Liver (tissue), 9 donors: ENCODE measurements around the gene SLC16A2. TPM values are rescaled to one million over a fixed set of nuclear protein-coding genes. Genes with fewer than 3 reads are reported as not detected.

Source experiments
- DNase-seq: peaks from one replicate; pipeline ENCODE4 v3.0.0-alpha.2; 2017; ENCODE audit warnings: low spot score
- H3K27ac ChIP-seq, 2 donors: one replicate each; pipeline ENCODE4 v1.7.0; 2013; ENCODE audit warnings: inconsistent platforms in 2 of 2, low read length in 2 of 2, control low read depth in 1 of 2, low read depth in 1 of 2, mild to moderate bottlenecking in 1 of 2
- H3K27me3 ChIP-seq, 4 donors: one replicate each; pipeline versions ENCODE4 v1.6.1 to v1.7.0; 2013; ENCODE audit warnings: low read length in 3 of 4, inconsistent platforms in 1 of 4, mild to moderate bottlenecking in 1 of 4, moderate library complexity in 1 of 4; ENCODE audit not compliant: control insufficient read depth in 4 of 4, insufficient read depth in 4 of 4
- H3K36me3 ChIP-seq, 4 donors: one replicate each; pipeline versions ENCODE4 v1.6.1 to v1.7.0; 2013; ENCODE audit warnings: low read length in 3 of 4, mild to moderate bottlenecking in 3 of 4, low read depth in 1 of 4, moderate library complexity in 1 of 4; ENCODE audit not compliant: control insufficient read depth in 4 of 4, insufficient read depth in 3 of 4
- H3K4me1 ChIP-seq, 4 donors: one replicate each; pipeline versions ENCODE4 v1.6.1 to v1.7.0; 2013; ENCODE audit warnings: low read length in 3 of 4, mild to moderate bottlenecking in 3 of 4, moderate library complexity in 1 of 4; ENCODE audit not compliant: control insufficient read depth in 4 of 4, insufficient read depth in 4 of 4
- H3K4me3 ChIP-seq, 3 donors: one replicate each; pipeline versions ENCODE4 v1.6.1 to v1.7.0; 2013; ENCODE audit warnings: low read length in 3 of 3, control low read depth in 1 of 3, low read depth in 1 of 3, mild to moderate bottlenecking in 1 of 3
- H3K9ac ChIP-seq, 2 donors: one replicate each; pipeline ENCODE4 v1.7.0; 2013; ENCODE audit warnings: low read length in 2 of 2, mild to moderate bottlenecking in 2 of 2, moderate library complexity in 2 of 2, control low read depth in 1 of 2, low read depth in 1 of 2
- H3K9me3 ChIP-seq, 4 donors: one replicate each; pipeline versions ENCODE4 v1.6.1 to v1.7.0; 2013; ENCODE audit warnings: low read length in 3 of 4; ENCODE audit not compliant: control insufficient read depth in 4 of 4
- EGR1 ChIP-seq, 2 donors: IDR thresholded peaks; 2 replicates each; pipeline ENCODE4 v1.6.1; 2016 to 2018; ENCODE audit warnings: antibody characterized with exemption in 2 of 2, low read depth in 2 of 2
- FOXA1 ChIP-seq: IDR thresholded peaks from 2 replicates; pipeline ENCODE4 v1.6.1; 2016; ENCODE audit warnings: antibody characterized with exemption
- FOXA2 ChIP-seq: IDR thresholded peaks from 2 replicates; pipeline ENCODE4 v1.6.1; 2016; ENCODE audit warnings: antibody characterized with exemption
- GABPA ChIP-seq, 2 donors: IDR thresholded peaks in 1 of 2; conservative IDR thresholded peaks in 1 of 2; 2 replicates each; pipeline ENCODE4 v1.6.1; 2016; ENCODE audit warnings: antibody characterized with exemption in 2 of 2, mild to moderate bottlenecking in 1 of 2, moderate library complexity in 1 of 2
- HNF4A ChIP-seq, 2 donors: conservative IDR thresholded peaks; 2 replicates each; pipeline ENCODE4 v1.6.1; 2016; ENCODE audit warnings: antibody characterized with exemption in 2 of 2, mild to moderate bottlenecking in 2 of 2
- HNF4G ChIP-seq: IDR thresholded peaks from 2 replicates; pipeline ENCODE4 v1.6.1; 2016; ENCODE audit warnings: antibody characterized with exemption
- JUND ChIP-seq, 2 donors: IDR thresholded peaks; 2 replicates each; pipeline ENCODE4 v1.6.1; 2016; ENCODE audit warnings: antibody characterized with exemption in 2 of 2
- MAX ChIP-seq: IDR thresholded peaks from 2 replicates; pipeline ENCODE4 v1.6.1; 2016; ENCODE audit warnings: antibody characterized with exemption
- NR2F2 ChIP-seq: IDR thresholded peaks from 2 replicates; pipeline ENCODE4 v1.6.1; 2016; ENCODE audit warnings: antibody characterized with exemption
- RAD21 ChIP-seq, 2 donors: IDR thresholded peaks; 2 replicates each; pipeline ENCODE4 v1.6.1; 2016; ENCODE audit warnings: antibody characterized with exemption in 2 of 2, mild to moderate bottlenecking in 2 of 2
- RXRA ChIP-seq, 2 donors: IDR thresholded peaks; 2 replicates each; pipeline ENCODE4 v1.6.1; 2017 to 2018; ENCODE audit warnings: antibody characterized with exemption in 2 of 2, mild to moderate bottlenecking in 1 of 2
- SP1 ChIP-seq: IDR thresholded peaks from 2 replicates; pipeline ENCODE4 v1.6.1; 2018; ENCODE audit warnings: antibody characterized with exemption, mild to moderate bottlenecking
- TAF1 ChIP-seq: conservative IDR thresholded peaks from 2 replicates; pipeline ENCODE4 v1.6.1; 2016; ENCODE audit warnings: antibody characterized with exemption, mild to moderate bottlenecking
- YY1 ChIP-seq: IDR thresholded peaks from 2 replicates; pipeline ENCODE4 v1.6.1; 2016; ENCODE audit warnings: antibody characterized with exemption, mild to moderate bottlenecking
- WGBS: extraction: QIAGEN DNeasy Blood & Tissue Kit; methylation state at CpG from one replicate; pipeline ENCODE4 v1.1.7; 2013; 5-methylcytosine and 5-hydroxymethylcytosine counted together
- polyA plus RNA-seq, 2 donors: library from polyadenylated mRNA; stranded (reverse) in 1 of 2; unstranded in 1 of 2; fragments of 200-250 nt in 1 of 2; fragments of >200 nt in 1 of 2; fragmentation: Nextera tagmentation in 1 of 2; extraction: Ambion mirVana in 1 of 2; gene quantifications; one replicate each; pipeline versions ENCODE4 v1.2.1 to v1.2.3, GENCODE V29; 2013 to 2015
- total RNA-seq, 2 donors: library from RNA; depleted of rRNA; stranded (reverse); fragments of >200 nt; gene quantifications; one replicate each; pipeline ENCODE4 v1.2.3, GENCODE V29; 2014
- TF ChIP-seq, protein P1 (sequence below): IDR thresholded peaks from 2 replicates; pipeline ENCODE4 v1.6.1; 2016; ENCODE audit warnings: antibody characterized with exemption
- TF ChIP-seq, protein P2 (sequence below): IDR thresholded peaks from 2 replicates; pipeline ENCODE4 v1.6.1; 2016; ENCODE audit warnings: antibody characterized with exemption
- TF ChIP-seq, protein P3 (sequence below): IDR thresholded peaks from 2 replicates; pipeline ENCODE4 v1.6.1; 2016; ENCODE audit warnings: antibody characterized with exemption, mild to moderate bottlenecking
- TF ChIP-seq, protein P4 (sequence below): fragments of 150-350 bp; IDR thresholded peaks from 2 replicates; pipeline ENCODE4 v1.5.1; 2017; ENCODE audit warnings: improper control_type of control experiment, low read depth, low read length; ENCODE audit not compliant: missing input control
- donor health status: healthy.
- donor health status: healthy.
- donor health status: healthy.
- donor health status: healthy.
- donor health status: healthy.

The SLC16A2 gene
- total and polyA plus RNA-seq, 4 donors: 10.0 to 32.7 (median 21.9) TPM

GRCh38 chrX:74422576-74423288, 1.4 kb downstream of the SLC16A2 start:
- Histone ChIP-seq H3K4me3 (peak overlapping the region; percentile 26 to 75 (median 74)), H3K9me3 (no peaks in the 10 kb centered on the region), H3K27ac (peak overlapping the region; percentile 49 to 93), H3K27me3 (no peaks in the 10 kb centered on the region), H3K4me1 (peaks cover 2 to 40% (median 22%) of the 10 kb centered on the region in 4 donors), H3K36me3 (no peaks in the 10 kb centered on the region), H3K9ac (peak overlapping the region in 1 of 2 donors; percentile 38)
- DNase-seq: peak; percentile 37
- 6% methylated on average over 44 of the region's 44 CpGs for WGBS
- TF ChIP-seq JUND (IDR thresholded peaks at IDR 0.05) (no peak), YY1 (peak; percentile 7), EGR1 (IDR thresholded peaks at IDR 0.05; ENCODE audit: low read depth in 2 of 2) (no peak), TAF1 (peak; percentile 47), HNF4G (no peak), NR2F2 (no peak), MAX (no peak), SP1 (no peak), HNF4A (conservative IDR thresholded peaks at IDR 0.05) (no peak), FOXA1 (no peak), RAD21 (IDR thresholded peaks at IDR 0.05) (peak in 1 of 2 donors; percentile 2), FOXA2 (no peak), GABPA (IDR thresholded peaks at IDR 0.05 in 1 of 2, conservative IDR thresholded peaks at IDR 0.05 in 1 of 2) (no peak), RXRA (IDR thresholded peaks at IDR 0.05) (no peak)
- TF ChIP-seq, protein P1, sequence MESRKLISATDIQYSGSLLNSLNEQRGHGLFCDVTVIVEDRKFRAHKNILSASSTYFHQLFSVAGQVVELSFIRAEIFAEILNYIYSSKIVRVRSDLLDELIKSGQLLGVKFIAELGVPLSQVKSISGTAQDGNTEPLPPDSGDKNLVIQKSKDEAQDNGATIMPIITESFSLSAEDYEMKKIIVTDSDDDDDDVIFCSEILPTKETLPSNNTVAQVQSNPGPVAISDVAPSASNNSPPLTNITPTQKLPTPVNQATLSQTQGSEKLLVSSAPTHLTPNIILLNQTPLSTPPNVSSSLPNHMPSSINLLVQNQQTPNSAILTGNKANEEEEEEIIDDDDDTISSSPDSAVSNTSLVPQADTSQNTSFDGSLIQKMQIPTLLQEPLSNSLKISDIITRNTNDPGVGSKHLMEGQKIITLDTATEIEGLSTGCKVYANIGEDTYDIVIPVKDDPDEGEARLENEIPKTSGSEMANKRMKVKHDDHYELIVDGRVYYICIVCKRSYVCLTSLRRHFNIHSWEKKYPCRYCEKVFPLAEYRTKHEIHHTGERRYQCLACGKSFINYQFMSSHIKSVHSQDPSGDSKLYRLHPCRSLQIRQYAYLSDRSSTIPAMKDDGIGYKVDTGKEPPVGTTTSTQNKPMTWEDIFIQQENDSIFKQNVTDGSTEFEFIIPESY: no peak
- TF ChIP-seq, protein P2, sequence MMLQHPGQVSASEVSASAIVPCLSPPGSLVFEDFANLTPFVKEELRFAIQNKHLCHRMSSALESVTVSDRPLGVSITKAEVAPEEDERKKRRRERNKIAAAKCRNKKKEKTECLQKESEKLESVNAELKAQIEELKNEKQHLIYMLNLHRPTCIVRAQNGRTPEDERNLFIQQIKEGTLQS: no peak
- TF ChIP-seq, protein P3, sequence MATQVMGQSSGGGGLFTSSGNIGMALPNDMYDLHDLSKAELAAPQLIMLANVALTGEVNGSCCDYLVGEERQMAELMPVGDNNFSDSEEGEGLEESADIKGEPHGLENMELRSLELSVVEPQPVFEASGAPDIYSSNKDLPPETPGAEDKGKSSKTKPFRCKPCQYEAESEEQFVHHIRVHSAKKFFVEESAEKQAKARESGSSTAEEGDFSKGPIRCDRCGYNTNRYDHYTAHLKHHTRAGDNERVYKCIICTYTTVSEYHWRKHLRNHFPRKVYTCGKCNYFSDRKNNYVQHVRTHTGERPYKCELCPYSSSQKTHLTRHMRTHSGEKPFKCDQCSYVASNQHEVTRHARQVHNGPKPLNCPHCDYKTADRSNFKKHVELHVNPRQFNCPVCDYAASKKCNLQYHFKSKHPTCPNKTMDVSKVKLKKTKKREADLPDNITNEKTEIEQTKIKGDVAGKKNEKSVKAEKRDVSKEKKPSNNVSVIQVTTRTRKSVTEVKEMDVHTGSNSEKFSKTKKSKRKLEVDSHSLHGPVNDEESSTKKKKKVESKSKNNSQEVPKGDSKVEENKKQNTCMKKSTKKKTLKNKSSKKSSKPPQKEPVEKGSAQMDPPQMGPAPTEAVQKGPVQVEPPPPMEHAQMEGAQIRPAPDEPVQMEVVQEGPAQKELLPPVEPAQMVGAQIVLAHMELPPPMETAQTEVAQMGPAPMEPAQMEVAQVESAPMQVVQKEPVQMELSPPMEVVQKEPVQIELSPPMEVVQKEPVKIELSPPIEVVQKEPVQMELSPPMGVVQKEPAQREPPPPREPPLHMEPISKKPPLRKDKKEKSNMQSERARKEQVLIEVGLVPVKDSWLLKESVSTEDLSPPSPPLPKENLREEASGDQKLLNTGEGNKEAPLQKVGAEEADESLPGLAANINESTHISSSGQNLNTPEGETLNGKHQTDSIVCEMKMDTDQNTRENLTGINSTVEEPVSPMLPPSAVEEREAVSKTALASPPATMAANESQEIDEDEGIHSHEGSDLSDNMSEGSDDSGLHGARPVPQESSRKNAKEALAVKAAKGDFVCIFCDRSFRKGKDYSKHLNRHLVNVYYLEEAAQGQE: no peak
- TF ChIP-seq, protein P4, sequence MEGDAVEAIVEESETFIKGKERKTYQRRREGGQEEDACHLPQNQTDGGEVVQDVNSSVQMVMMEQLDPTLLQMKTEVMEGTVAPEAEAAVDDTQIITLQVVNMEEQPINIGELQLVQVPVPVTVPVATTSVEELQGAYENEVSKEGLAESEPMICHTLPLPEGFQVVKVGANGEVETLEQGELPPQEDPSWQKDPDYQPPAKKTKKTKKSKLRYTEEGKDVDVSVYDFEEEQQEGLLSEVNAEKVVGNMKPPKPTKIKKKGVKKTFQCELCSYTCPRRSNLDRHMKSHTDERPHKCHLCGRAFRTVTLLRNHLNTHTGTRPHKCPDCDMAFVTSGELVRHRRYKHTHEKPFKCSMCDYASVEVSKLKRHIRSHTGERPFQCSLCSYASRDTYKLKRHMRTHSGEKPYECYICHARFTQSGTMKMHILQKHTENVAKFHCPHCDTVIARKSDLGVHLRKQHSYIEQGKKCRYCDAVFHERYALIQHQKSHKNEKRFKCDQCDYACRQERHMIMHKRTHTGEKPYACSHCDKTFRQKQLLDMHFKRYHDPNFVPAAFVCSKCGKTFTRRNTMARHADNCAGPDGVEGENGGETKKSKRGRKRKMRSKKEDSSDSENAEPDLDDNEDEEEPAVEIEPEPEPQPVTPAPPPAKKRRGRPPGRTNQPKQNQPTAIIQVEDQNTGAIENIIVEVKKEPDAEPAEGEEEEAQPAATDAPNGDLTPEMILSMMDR: no peak
